ENCODE results near the gene COX8C. TPM values are rescaled to one million over a fixed set of nuclear protein-coding genes. Genes with fewer than 3 reads are reported as not detected.

COX8C gene
- total and polyA plus RNA-seq, 9 of the 15 experiments (the other 6 are each of a cell fraction or from before 2014, with no cell fraction given), result not detected

- Histone ChIP-seq H3K9ac (ENCODE audit: insufficient read depth in 1 of 2, low read depth in 2 of 2, low read length in 2 of 2) (no peak overlapping the region), H2AFZ (ENCODE audit: low read depth, low read length) (no peak overlapping the region), H4K20me1 (replicated peaks; ENCODE audit: control insufficient read depth, insufficient read depth, low read length) (no peaks in the 10 kb centered on the region), H3K4me3 (no peak overlapping the region), H3K27me3 (ENCODE audit: control insufficient read depth in 2 of 2, insufficient read depth in 2 of 2, low read length in 2 of 2) (no peaks in the 10 kb centered on the region; a peak in 1 of 5 replicates), H3K9me3 (replicated peaks; ENCODE audit: control insufficient read depth, insufficient read depth, low read depth, low read length) (no peaks in the 10 kb centered on the region), H3K9me1 (ENCODE audit: control insufficient read depth, insufficient read depth, low read length) (no peaks in the 10 kb centered on the region), H3K36me3 (ENCODE audit: control insufficient read depth, insufficient read depth, low read length) (no peaks in the 10 kb centered on the region), H3K4me1 (replicated peaks in 1 of 2; ENCODE audit: control insufficient read depth in 2 of 2, insufficient read depth in 2 of 2, low read length in 2 of 2) (no peaks in the 10 kb centered on the region), H3K4me2 (ENCODE audit: insufficient read depth, low read length) (no peak overlapping the region), H3K27ac (ENCODE audit: extremely low read depth, low read depth, low read length) (no peak overlapping the region), H3K79me2 (ENCODE audit: control insufficient read depth, insufficient read depth, low read length) (no peaks in the 10 kb centered on the region)
- 1% methylated on average over 5 of the region's 5 CpGs for WGBS (ENCODE audit: insufficient coverage, low coverage, missing lambda C conversion rate)
- ATAC-seq (no peak), DNase-seq (ENCODE audit: extremely low read depth in 1 of 4, low spot score in 3 of 4) (no peak), FAIRE-seq (no peak)
- BruUV-seq (replicated peaks), result no TSS peak
- intact Hi-C loops (cut with micrococcal nuclease) (no loop called here), in situ Hi-C loops (cut with MboI) (no loop called here)
- ChIA-PET CTCF (ENCODE audit: low intra/inter-chr PET ratio) (no interaction called here), POLR2A (no interaction called here)
- TF ChIP-seq SNIP1 (IDR thresholded peaks at IDR 0.05; ENCODE audit: low read depth) (no peak), ELF4 (CRISPR knock-in tag; IDR thresholded peaks at IDR 0.05) (no peak), TBL1XR1 (IDR thresholded peaks at IDR 0.05; ENCODE audit: low read length in 2 of 2) (no peak), SMAD4 (CRISPR knock-in tag; conservative IDR thresholded peaks at IDR 0.05) (no peak), ZNF507 (tag; conservative IDR thresholded peaks at IDR 0.05) (no peak), ZNF23 (CRISPR knock-in tag; IDR thresholded peaks at IDR 0.05) (no peak), SMAD1 (IDR thresholded peaks at IDR 0.05; ENCODE audit: low read depth, low read length, partially characterized antibody) (no peak), MCM7 (IDR thresholded peaks at IDR 0.05) (no peak), MIER1 (IDR thresholded peaks at IDR 0.05; ENCODE audit: low read depth) (no peak)
These were observed 22.2 kb downstream of the COX8C start for GRCh38 chr14:93368996-93369712.
